ENCODE measurements around the gene SRRM4.

DNA sequence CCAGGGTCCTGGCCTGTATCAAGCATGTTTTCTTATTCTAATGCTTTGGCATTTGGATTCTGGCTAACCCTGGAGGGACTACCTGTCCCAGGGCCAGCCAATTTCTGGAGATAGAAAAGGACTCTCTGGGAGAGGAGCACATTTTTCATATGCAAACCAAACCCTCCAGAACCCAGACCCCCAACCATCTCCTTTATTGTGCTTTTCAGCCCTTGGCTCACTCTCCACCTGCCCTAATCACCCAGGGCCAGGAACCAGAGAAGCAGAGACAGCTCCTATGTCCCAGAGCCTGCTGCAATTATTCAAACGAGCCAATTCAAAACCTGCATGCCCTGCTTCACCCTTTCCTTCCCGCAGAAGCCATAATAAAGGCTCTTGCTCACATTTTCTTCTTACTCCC lies 221.2 kb downstream of the SRRM4 start:
- TF ChIP-seq, protein P1, sequence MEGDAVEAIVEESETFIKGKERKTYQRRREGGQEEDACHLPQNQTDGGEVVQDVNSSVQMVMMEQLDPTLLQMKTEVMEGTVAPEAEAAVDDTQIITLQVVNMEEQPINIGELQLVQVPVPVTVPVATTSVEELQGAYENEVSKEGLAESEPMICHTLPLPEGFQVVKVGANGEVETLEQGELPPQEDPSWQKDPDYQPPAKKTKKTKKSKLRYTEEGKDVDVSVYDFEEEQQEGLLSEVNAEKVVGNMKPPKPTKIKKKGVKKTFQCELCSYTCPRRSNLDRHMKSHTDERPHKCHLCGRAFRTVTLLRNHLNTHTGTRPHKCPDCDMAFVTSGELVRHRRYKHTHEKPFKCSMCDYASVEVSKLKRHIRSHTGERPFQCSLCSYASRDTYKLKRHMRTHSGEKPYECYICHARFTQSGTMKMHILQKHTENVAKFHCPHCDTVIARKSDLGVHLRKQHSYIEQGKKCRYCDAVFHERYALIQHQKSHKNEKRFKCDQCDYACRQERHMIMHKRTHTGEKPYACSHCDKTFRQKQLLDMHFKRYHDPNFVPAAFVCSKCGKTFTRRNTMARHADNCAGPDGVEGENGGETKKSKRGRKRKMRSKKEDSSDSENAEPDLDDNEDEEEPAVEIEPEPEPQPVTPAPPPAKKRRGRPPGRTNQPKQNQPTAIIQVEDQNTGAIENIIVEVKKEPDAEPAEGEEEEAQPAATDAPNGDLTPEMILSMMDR (optimal IDR thresholded peaks at IDR 0.05 in 1 of 3, IDR thresholded peaks at IDR 0.05 in 1 of 3, conservative IDR thresholded peaks at IDR 0.05 in 1 of 3; ENCODE audit: extremely low read depth in 1 of 3, insufficient read depth in 2 of 3, low read length in 3 of 3) = no peak
- TF ChIP-seq EZH2 (IDR thresholded peaks at IDR 0.05; ENCODE audit: low read length) = no peak

Data from keratinocyte (primary cell).